GM21528 (cell line): ENCODE data around the gene NAP1L1.
A peak's percentile ranks its signal among the peaks of the same experiment; 100 is the strongest.

ENCODE experiments used
- ATAC-seq: cut with Tn5 transposase; IDR thresholded peaks from one replicate; pipeline ENCODE4 v1.9.1; 2021; ENCODE audit warnings: mild to moderate bottlenecking, moderate library complexity; ENCODE audit not compliant: unreplicated experiment, low FRiP score

Gene NAP1L1

GRCh38 chr12:76083904-76084862 lies at the start of gene NAP1L1:
Gene NAP1L1 (minus strand): TSS chr12:76084685. CDS start chr12:76074219, 10,466 bp downstream.
- ATAC-seq = peak; percentile 97

- no peak for ATAC-seq
Measured at GRCh38 chr12:76127588-76127987, 43.1 kb upstream of the NAP1L1 start.

GRCh38 chr12:76124456-76124855 lies 40.0 kb upstream of the NAP1L1 start:
- ATAC-seq = no peak

GRCh38 chr12:76123259-76124212 lies 39.1 kb upstream of the NAP1L1 start:
- no peak for ATAC-seq

- no peak for ATAC-seq
Measured at GRCh38 chr12:76119887-76120286, 35.4 kb upstream of the NAP1L1 start.

GRCh38 chr12:76117751-76118150 lies 33.3 kb upstream of the NAP1L1 start:
- no peak for ATAC-seq

- no peak for ATAC-seq
Measured at GRCh38 chr12:76117067-76117691, 32.7 kb upstream of the NAP1L1 start.

- no peak for ATAC-seq
Measured at GRCh38 chr12:76113800-76114757, 29.6 kb upstream of the NAP1L1 start.

- ATAC-seq = no peak
Measured at GRCh38 chr12:76111209-76111749, 26.8 kb upstream of the NAP1L1 start.

GRCh38 chr12:76109879-76110278 lies 25.4 kb upstream of the NAP1L1 start:
- no peak for ATAC-seq

- ATAC-seq = no peak
Measured at GRCh38 chr12:76108356-76108755, 23.9 kb upstream of the NAP1L1 start.

GRCh38 chr12:76106631-76107030 lies 22.1 kb upstream of the NAP1L1 start:
- ATAC-seq = no peak

- ATAC-seq = no peak
Measured at GRCh38 chr12:76103958-76104357, 19.5 kb upstream of the NAP1L1 start.

- ATAC-seq = no peak
Measured at GRCh38 chr12:76101739-76102385, 17.4 kb upstream of the NAP1L1 start.

- ATAC-seq = no peak
Measured at GRCh38 chr12:76096079-76096646, 11.7 kb upstream of the NAP1L1 start.

- ATAC-seq = no peak
Measured at GRCh38 chr12:76094754-76095153, 10.3 kb upstream of the NAP1L1 start.

- no peak for ATAC-seq
Measured at GRCh38 chr12:76091246-76091754, 6.8 kb upstream of the NAP1L1 start.

- ATAC-seq = no peak
Measured at GRCh38 chr12:76085520-76085868, 1.0 kb upstream of the NAP1L1 start.
